ENCODE results near the gene LAMA1.

GRCh38 chr18:6954501-6954900, 163.1 kb downstream of the LAMA1 start:
- TF ChIP-seq GATA2 (IDR thresholded peaks at IDR 0.05; ENCODE audit: low read depth, low read length): no peak
- no peak for TF ChIP-seq GATA3 (IDR thresholded peaks at IDR 0.05; ENCODE audit: low read depth, low read length)

Data from SH-SY5Y (cell line).